GM12892 (cell line): Measurements from ENCODE around the gene C1orf226.

Experiments
- POLR2A ChIP-seq: IDR thresholded peaks from 2 replicates; pipeline ENCODE4 v1.6.1; 2011; ENCODE audit warnings: low read depth, low read length, control low read depth
- POLR2AphosphoS5 ChIP-seq: IDR thresholded peaks from 2 replicates; pipeline ENCODE4 v1.6.1; 2011; ENCODE audit warnings: low read depth, low read length, control low read depth
- TAF1 ChIP-seq: IDR thresholded peaks from 2 replicates; pipeline ENCODE4 v1.6.1; 2011; ENCODE audit warnings: low read depth, mild to moderate bottlenecking, control low read depth, low read length, borderline replicate concordance

DNA sequence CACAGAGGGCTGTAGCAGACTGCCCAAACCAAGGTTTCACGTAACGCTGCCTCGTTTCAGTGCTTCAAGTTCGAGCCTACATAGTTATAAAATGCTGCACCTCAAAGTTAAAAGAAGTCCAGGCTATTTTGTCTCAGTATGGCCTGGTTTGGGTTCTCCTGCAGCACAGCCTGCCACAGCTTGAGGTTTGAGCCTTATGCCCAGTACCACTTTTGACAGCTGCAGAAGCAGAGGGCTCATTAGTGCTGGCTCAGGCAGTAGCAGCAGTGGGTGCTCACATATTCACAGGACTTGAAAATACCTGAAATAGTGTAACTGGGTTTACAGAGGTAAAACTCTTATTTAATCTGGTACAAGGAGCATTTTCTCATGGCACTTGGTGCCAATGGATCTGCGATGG is 20.2 kb upstream of the C1orf226 start:
- TF ChIP-seq TAF1 (no peak), POLR2A (no peak), POLR2AphosphoS5 (no peak)
